ENCODE data around the gene METRN. TPM values are rescaled to one million over a fixed set of nuclear protein-coding genes. Genes with fewer than 3 reads are reported as not detected.

Gene METRN
- total and polyA plus RNA-seq, 8 donors, result 9.3 to 57.3 (median 15.4) TPM

DNA sequence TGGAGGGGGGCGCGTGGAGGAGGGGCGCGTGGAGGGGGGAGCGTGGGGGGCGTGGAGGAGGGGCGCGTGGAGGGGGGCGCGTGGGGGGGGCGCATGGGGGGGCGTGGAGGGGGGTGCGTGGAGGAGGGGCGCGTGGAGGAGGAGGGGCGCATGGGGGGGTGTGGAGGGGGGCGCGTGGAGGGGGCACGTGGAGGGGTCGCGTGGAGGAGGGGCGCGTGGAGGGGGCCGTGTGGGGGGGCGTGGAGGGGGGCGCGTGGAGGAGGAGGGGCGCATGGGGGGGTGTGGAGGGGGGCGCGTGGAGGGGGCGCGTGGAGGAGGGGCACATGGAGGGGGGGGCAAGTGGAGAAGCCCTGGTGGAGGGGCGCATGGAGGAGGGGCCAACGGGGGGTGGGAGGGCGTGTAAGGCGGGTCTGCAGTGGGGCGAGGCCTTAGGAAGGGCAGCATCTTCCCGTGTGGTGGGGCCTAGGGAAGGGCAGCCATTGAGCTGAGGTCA lies 52.9 kb downstream of the METRN start:
- TF ChIP-seq, protein P1, sequence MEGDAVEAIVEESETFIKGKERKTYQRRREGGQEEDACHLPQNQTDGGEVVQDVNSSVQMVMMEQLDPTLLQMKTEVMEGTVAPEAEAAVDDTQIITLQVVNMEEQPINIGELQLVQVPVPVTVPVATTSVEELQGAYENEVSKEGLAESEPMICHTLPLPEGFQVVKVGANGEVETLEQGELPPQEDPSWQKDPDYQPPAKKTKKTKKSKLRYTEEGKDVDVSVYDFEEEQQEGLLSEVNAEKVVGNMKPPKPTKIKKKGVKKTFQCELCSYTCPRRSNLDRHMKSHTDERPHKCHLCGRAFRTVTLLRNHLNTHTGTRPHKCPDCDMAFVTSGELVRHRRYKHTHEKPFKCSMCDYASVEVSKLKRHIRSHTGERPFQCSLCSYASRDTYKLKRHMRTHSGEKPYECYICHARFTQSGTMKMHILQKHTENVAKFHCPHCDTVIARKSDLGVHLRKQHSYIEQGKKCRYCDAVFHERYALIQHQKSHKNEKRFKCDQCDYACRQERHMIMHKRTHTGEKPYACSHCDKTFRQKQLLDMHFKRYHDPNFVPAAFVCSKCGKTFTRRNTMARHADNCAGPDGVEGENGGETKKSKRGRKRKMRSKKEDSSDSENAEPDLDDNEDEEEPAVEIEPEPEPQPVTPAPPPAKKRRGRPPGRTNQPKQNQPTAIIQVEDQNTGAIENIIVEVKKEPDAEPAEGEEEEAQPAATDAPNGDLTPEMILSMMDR (IDR thresholded peaks at IDR 0.05), result no peak
- no peak overlapping the region for H3K4me3 ChIP-seq
- H3K36me3 ChIP-seq, result no peaks in the 10 kb centered on the region
- DNase-seq (no peak), ATAC-seq (no peak)
- no peak overlapping the region for H3K27ac ChIP-seq
- no peaks in the 10 kb centered on the region for H3K9me3 ChIP-seq
- H3K4me1 ChIP-seq, result no peaks in the 10 kb centered on the region
- H3K27me3 ChIP-seq, result peaks cover 0 to 39% of the 10 kb centered on the region in 2 donors
- intact Hi-C loops (cut with DNase I), result no loop called here

DNA sequence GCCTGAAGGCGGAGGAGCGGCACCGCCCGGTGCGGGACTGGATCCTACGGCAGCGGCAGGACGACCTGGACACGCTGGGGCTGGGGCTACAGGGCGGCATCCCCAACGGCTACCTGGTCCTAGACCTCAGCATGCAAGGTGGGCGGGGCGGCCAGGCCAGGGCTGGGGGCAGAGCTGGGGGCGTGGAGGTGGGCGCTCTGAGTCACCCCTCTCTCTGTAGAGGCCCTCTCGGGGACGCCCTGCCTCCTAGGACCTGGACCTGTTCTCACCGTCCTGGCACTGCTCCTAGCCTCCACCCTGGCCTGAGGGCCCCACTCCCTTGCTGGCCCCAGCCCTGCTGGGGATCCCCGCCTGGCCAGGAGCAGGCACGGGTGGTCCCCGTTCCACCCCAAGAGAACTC lies 53.5 kb downstream of the METRN start:
- intact Hi-C loops (cut with DNase I), result no loop called here
- H3K36me3 ChIP-seq, result no peaks in the 10 kb centered on the region
- H3K27ac ChIP-seq, result no peak overlapping the region
- no peaks in the 10 kb centered on the region for H3K9me3 ChIP-seq
- DNase-seq (no peak), ATAC-seq (peak; percentile 11)
- no peaks in the 10 kb centered on the region for H3K4me1 ChIP-seq
- TF ChIP-seq, protein P1 (IDR thresholded peaks at IDR 0.05), result no peak
- H3K4me3 ChIP-seq, result no peak overlapping the region
- H3K27me3 ChIP-seq, result peaks cover 0 to 35% of the 10 kb centered on the region in 2 donors

Other genes starting within 250 kb of the METRN start
- gene CAPN15, start 187.4 kb upstream of the METRN start, total RNA-seq, result 10 to 100 TPM; 33.8 to 57.2 TPM
- gene CAPN15, start 187.4 kb upstream of the METRN start, polyA plus RNA-seq (ENCODE audit: insufficient read length in 6 of 6), result 10 to 100 TPM; 16.7 to 45.3 (median 26.0) TPM
- not detected for gene PRR35, start 154.7 kb upstream of the METRN start, total RNA-seq
- gene PRR35, start 154.7 kb upstream of the METRN start, polyA plus RNA-seq (ENCODE audit: insufficient read length in 6 of 6), result under 1 TPM in 1 of 6 donors, not detected in 5; 0.06 TPM
- gene NHLRC4, start 148.1 kb upstream of the METRN start, total RNA-seq, result 1 to 10 TPM in 1 of 2 donors, under 1 TPM in 1; 0.99 to 2.0 TPM
- gene NHLRC4, start 148.1 kb upstream of the METRN start, polyA plus RNA-seq (ENCODE audit: insufficient read length in 6 of 6), result 1 to 10 TPM; 2.2 to 3.4 (median 3.1) TPM
- gene PIGQ, start 145.2 kb upstream of the METRN start, total RNA-seq, result 10 to 100 TPM; 51.0 to 68.5 TPM
- 10 to 100 TPM; 32.9 to 46.2 (median 36.8) TPM for gene PIGQ, start 145.2 kb upstream of the METRN start, polyA plus RNA-seq (ENCODE audit: insufficient read length in 6 of 6)
- gene RAB40C, start 125.1 kb upstream of the METRN start, total RNA-seq, result 10 to 100 TPM; 32.1 to 32.9 TPM
- 10 to 100 TPM; 17.6 to 31.1 (median 22.4) TPM for gene RAB40C, start 125.1 kb upstream of the METRN start, polyA plus RNA-seq (ENCODE audit: insufficient read length in 6 of 6)
- 1 to 10 TPM in 1 of 2 donors, under 1 TPM in 1; 0.58 to 1.4 TPM for gene WFIKKN1, start 84.1 kb upstream of the METRN start, total RNA-seq
- under 1 TPM; 0.11 to 0.85 (median 0.41) TPM for gene WFIKKN1, start 84.1 kb upstream of the METRN start, polyA plus RNA-seq (ENCODE audit: insufficient read length in 6 of 6)
- 10 to 100 TPM; 69.3 to 70.4 TPM for gene METTL26, start 78.8 kb upstream of the METRN start, total RNA-seq
- 10 to 100 TPM; 37.2 to 59.4 (median 49.5) TPM for gene METTL26, start 78.8 kb upstream of the METRN start, polyA plus RNA-seq (ENCODE audit: insufficient read length in 6 of 6)
- 10 to 100 TPM; 41.5 to 42.5 TPM for gene MCRIP2, start 73.3 kb upstream of the METRN start, total RNA-seq
- gene MCRIP2, start 73.3 kb upstream of the METRN start, polyA plus RNA-seq (ENCODE audit: insufficient read length in 6 of 6), result 10 to 100 TPM in 3 of 6 donors, 1 to 10 TPM in 3; 6.8 to 14.5 (median 9.8) TPM
- 10 to 100 TPM; 27.3 to 41.3 TPM for gene WDR90, start 65.8 kb upstream of the METRN start, total RNA-seq
- gene WDR90, start 65.8 kb upstream of the METRN start, polyA plus RNA-seq (ENCODE audit: insufficient read length in 6 of 6), result 10 to 100 TPM; 39.1 to 63.0 (median 44.4) TPM
- 10 to 100 TPM; 75.9 to 87.2 TPM for gene RHOT2, start 47.0 kb upstream of the METRN start, total RNA-seq
- 100 to 1,000 TPM in 1 of 6 donors, 10 to 100 TPM in 5; 59.8 to 104 (median 69.0) TPM for gene RHOT2, start 47.0 kb upstream of the METRN start, polyA plus RNA-seq (ENCODE audit: insufficient read length in 6 of 6)
- gene RHBDL1, start 39.4 kb upstream of the METRN start, total RNA-seq, result 1 to 10 TPM; 2.3 to 4.3 TPM
- gene RHBDL1, start 39.4 kb upstream of the METRN start, polyA plus RNA-seq (ENCODE audit: insufficient read length in 6 of 6), result 1 to 10 TPM in 1 of 6 donors, under 1 TPM in 5; 0.45 to 1.9 (median 0.74) TPM
- 100 to 1,000 TPM in 1 of 2 donors, 10 to 100 TPM in 1; 93.9 to 103 TPM for gene STUB1, start 34.7 kb upstream of the METRN start, total RNA-seq
- gene STUB1, start 34.7 kb upstream of the METRN start, polyA plus RNA-seq (ENCODE audit: insufficient read length in 6 of 6), result 100 to 1,000 TPM in 4 of 6 donors, 10 to 100 TPM in 2; 92.9 to 143 (median 119) TPM
- gene JMJD8, start 30.8 kb upstream of the METRN start, total RNA-seq, result 10 to 100 TPM; 68.9 to 72.6 TPM
- gene JMJD8, start 30.8 kb upstream of the METRN start, polyA plus RNA-seq (ENCODE audit: insufficient read length in 6 of 6), result 10 to 100 TPM; 41.7 to 53.0 (median 43.7) TPM
- gene WDR24, start 24.7 kb upstream of the METRN start, total RNA-seq, result 10 to 100 TPM; 11.7 to 14.2 TPM
- gene WDR24, start 24.7 kb upstream of the METRN start, polyA plus RNA-seq (ENCODE audit: insufficient read length in 6 of 6), result 10 to 100 TPM in 5 of 6 donors, 1 to 10 TPM in 1; 9.4 to 14.3 (median 11.0) TPM
- 1 to 10 TPM in 1 of 2 donors, under 1 TPM in 1; 0.50 to 5.7 TPM for gene FBXL16, start 9.3 kb upstream of the METRN start, total RNA-seq
- 1 to 10 TPM in 1 of 6 donors, under 1 TPM in 5; 0.48 to 1.1 (median 0.72) TPM for gene FBXL16, start 9.3 kb upstream of the METRN start, polyA plus RNA-seq (ENCODE audit: insufficient read length in 6 of 6)
- gene ANTKMT, start 6.0 kb downstream of the METRN start, total RNA-seq, result 10 to 100 TPM; 45.8 to 52.9 TPM
- gene ANTKMT, start 6.0 kb downstream of the METRN start, polyA plus RNA-seq (ENCODE audit: insufficient read length in 6 of 6), result 10 to 100 TPM in 3 of 6 donors, 1 to 10 TPM in 3; 7.7 to 18.5 (median 11.1) TPM
- 10 to 100 TPM in 1 of 2 donors, under 1 TPM in 1; 0.96 to 13.7 TPM for gene CCDC78, start 11.3 kb downstream of the METRN start, total RNA-seq
- gene CCDC78, start 11.3 kb downstream of the METRN start, polyA plus RNA-seq (ENCODE audit: insufficient read length in 6 of 6), result 1 to 10 TPM; 1.8 to 8.9 (median 8.6) TPM
- 1 to 10 TPM; 8.7 to 9.9 TPM for gene HAGHL, start 12.0 kb downstream of the METRN start, total RNA-seq
- 1 to 10 TPM; 2.4 to 7.7 (median 3.6) TPM for gene HAGHL, start 12.0 kb downstream of the METRN start, polyA plus RNA-seq (ENCODE audit: insufficient read length in 6 of 6)
- gene CIAO3, start 25.9 kb downstream of the METRN start, total RNA-seq, result 10 to 100 TPM; 26.7 to 28.2 TPM
- gene CIAO3, start 25.9 kb downstream of the METRN start, polyA plus RNA-seq (ENCODE audit: insufficient read length in 6 of 6), result 10 to 100 TPM; 17.2 to 27.2 (median 20.4) TPM
- 100 to 1,000 TPM in 1 of 2 donors, 10 to 100 TPM in 1; 55.5 to 464 TPM for gene MSLN, start 45.6 kb downstream of the METRN start, total RNA-seq
- gene MSLN, start 45.6 kb downstream of the METRN start, polyA plus RNA-seq (ENCODE audit: insufficient read length in 6 of 6), result 10 to 100 TPM; 14.5 to 29.0 (median 18.4) TPM
- gene RPUSD1, start 73.3 kb downstream of the METRN start, total RNA-seq, result 10 to 100 TPM; 12.6 to 21.0 TPM
- 10 to 100 TPM in 4 of 6 donors, 1 to 10 TPM in 2; 8.6 to 13.9 (median 11.4) TPM for gene RPUSD1, start 73.3 kb downstream of the METRN start, polyA plus RNA-seq (ENCODE audit: insufficient read length in 6 of 6)
- gene CHTF18, start 73.5 kb downstream of the METRN start, total RNA-seq, result 10 to 100 TPM; 18.8 to 35.5 TPM
- gene CHTF18, start 73.5 kb downstream of the METRN start, polyA plus RNA-seq (ENCODE audit: insufficient read length in 6 of 6), result 10 to 100 TPM; 23.7 to 30.8 (median 24.4) TPM
- gene GNG13, start 85.6 kb downstream of the METRN start, total RNA-seq, result not detected
- under 1 TPM in 2 of 6 donors, not detected in 4; 0.17 to 0.27 TPM for gene GNG13, start 85.6 kb downstream of the METRN start, polyA plus RNA-seq (ENCODE audit: insufficient read length in 6 of 6)

All from left lung (tissue), 10 donors.